Lung (tissue), 12 donors: ENCODE measurements around the gene AP2A2. TPM values are rescaled to one million over a fixed set of nuclear protein-coding genes. Genes with fewer than 3 reads are reported as not detected.

Experiments
- ATAC-seq: fragments of 200-7000 bp; cut with Tn5 transposase; one replicate; pipeline ENCODE4 v1.9.1; 2020; ENCODE audit warnings: moderate number of reproducible peaks; ENCODE audit not compliant: insufficient read depth, low FRiP score
- DNase-seq, 3 donors: peaks; one replicate each; pipeline ENCODE4 v3.0.0-alpha.2; 2013 to 2017
- H3K27ac ChIP-seq, 2 donors: one replicate each; pipeline ENCODE4 v1.5.1; 2013; ENCODE audit warnings: mild to moderate bottlenecking in 2 of 2, moderate library complexity in 2 of 2, control low read depth in 1 of 2, inconsistent platforms in 1 of 2, low read depth in 1 of 2, low read length in 1 of 2
- H3K27me3 ChIP-seq, 3 donors: one replicate each; pipeline ENCODE4 v1.5.1; 2013; ENCODE audit warnings: low read length in 2 of 3; ENCODE audit not compliant: control insufficient read depth in 3 of 3, insufficient read depth in 3 of 3
- H3K36me3 ChIP-seq, 4 donors: one replicate each; pipeline ENCODE4 v1.5.1; 2013; ENCODE audit warnings: low read length in 4 of 4, mild to moderate bottlenecking in 1 of 4, moderate library complexity in 1 of 4; ENCODE audit not compliant: control insufficient read depth in 4 of 4, insufficient read depth in 4 of 4
- H3K4me1 ChIP-seq, 5 donors: one replicate each; pipeline ENCODE4 v1.5.1; 2013; ENCODE audit warnings: low read length in 5 of 5, mild to moderate bottlenecking in 2 of 5, moderate library complexity in 1 of 5; ENCODE audit not compliant: control insufficient read depth in 5 of 5, insufficient read depth in 5 of 5
- H3K4me3 ChIP-seq: one replicate; pipeline ENCODE4 v1.5.1; 2013; ENCODE audit warnings: mild to moderate bottlenecking, control low read depth, moderate library complexity
- H3K9ac ChIP-seq, 2 donors: one replicate each; pipeline ENCODE4 v1.5.1; 2013; ENCODE audit warnings: low read length in 2 of 2, control low read depth in 1 of 2; ENCODE audit not compliant: insufficient read depth in 1 of 2
- H3K9me3 ChIP-seq, 4 donors: one replicate each; pipeline ENCODE4 v1.5.1; 2013; ENCODE audit warnings: low read length in 3 of 4, mild to moderate bottlenecking in 1 of 4, moderate library complexity in 1 of 4; ENCODE audit not compliant: control insufficient read depth in 4 of 4, insufficient read depth in 3 of 4
- WGBS, 2 donors: extraction: QIAGEN DNeasy Blood & Tissue Kit; methylation state at CpG; one replicate each; pipeline ENCODE4 v1.1.7; 2013; 5-methylcytosine and 5-hydroxymethylcytosine counted together
- polyA plus RNA-seq, 2 donors: library from polyadenylated mRNA; stranded (reverse); fragments of 200-250 nt; gene quantifications; one replicate each; pipeline ENCODE4 v1.2.1, GENCODE V29; 2013
- total RNA-seq, 2 donors: library from RNA; depleted of rRNA in 1 of 2; stranded (reverse); fragments of >200 nt in 1 of 2; gene quantifications; one replicate each; pipeline ENCODE4 v1.2.1, GENCODE V29; 2014 to 2021
- TF ChIP-seq, protein P1 (sequence below): IDR thresholded peaks from 2 replicates; pipeline ENCODE4 v1.5.1; 2012; ENCODE audit warnings: mild to moderate bottlenecking; ENCODE audit errors: control extremely low read depth, extremely low read depth
- donor health status: control.
- donor health status: control.
- donor health status: Bipolar disorder and iron deficiency.
- donor health status: healthy.
- donor health status: DM: yes; HTN: yes; CAD: no.

The AP2A2 gene
- total and polyA plus RNA-seq, 4 donors: 33.8 to 93.2 (median 54.4) TPM

DNA sequence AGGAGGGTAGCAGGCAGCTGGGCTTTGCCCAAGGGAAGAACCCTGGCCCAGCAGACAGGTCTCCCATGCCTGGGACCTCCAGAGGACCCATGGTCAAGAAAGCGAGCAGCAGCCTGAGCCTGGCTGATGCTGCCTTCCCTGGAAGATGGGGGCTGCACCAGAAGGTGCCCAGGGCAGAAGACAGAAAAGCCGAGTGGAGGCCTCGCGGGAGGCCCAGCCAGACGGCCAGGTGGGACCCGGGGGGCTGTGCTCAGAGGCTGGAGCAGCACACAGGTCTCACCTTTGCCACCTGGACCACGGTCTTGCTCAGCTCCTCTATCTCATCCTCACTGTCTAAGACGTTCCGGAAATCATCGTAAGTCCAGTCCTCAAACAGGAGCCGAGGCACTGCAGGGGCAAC, 25.9 kb upstream of the AP2A2 start:
- Histone ChIP-seq H3K27me3 (no peaks in the 10 kb centered on the region), H3K4me3 (no peak overlapping the region), H3K9ac (no peak overlapping the region), H3K27ac (no peak overlapping the region), H3K36me3 (peaks cover 7 to 59% (median 30%) of the 10 kb centered on the region in 4 donors), H3K9me3 (no peaks in the 10 kb centered on the region), H3K4me1 (no peaks in the 10 kb centered on the region)
- TF ChIP-seq, protein P1, sequence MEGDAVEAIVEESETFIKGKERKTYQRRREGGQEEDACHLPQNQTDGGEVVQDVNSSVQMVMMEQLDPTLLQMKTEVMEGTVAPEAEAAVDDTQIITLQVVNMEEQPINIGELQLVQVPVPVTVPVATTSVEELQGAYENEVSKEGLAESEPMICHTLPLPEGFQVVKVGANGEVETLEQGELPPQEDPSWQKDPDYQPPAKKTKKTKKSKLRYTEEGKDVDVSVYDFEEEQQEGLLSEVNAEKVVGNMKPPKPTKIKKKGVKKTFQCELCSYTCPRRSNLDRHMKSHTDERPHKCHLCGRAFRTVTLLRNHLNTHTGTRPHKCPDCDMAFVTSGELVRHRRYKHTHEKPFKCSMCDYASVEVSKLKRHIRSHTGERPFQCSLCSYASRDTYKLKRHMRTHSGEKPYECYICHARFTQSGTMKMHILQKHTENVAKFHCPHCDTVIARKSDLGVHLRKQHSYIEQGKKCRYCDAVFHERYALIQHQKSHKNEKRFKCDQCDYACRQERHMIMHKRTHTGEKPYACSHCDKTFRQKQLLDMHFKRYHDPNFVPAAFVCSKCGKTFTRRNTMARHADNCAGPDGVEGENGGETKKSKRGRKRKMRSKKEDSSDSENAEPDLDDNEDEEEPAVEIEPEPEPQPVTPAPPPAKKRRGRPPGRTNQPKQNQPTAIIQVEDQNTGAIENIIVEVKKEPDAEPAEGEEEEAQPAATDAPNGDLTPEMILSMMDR: no peak
- no peak for DNase-seq
- 95% methylated on average over 11 of the region's 11 CpGs for WGBS, 2 donors
- ATAC-seq: no peak

DNA sequence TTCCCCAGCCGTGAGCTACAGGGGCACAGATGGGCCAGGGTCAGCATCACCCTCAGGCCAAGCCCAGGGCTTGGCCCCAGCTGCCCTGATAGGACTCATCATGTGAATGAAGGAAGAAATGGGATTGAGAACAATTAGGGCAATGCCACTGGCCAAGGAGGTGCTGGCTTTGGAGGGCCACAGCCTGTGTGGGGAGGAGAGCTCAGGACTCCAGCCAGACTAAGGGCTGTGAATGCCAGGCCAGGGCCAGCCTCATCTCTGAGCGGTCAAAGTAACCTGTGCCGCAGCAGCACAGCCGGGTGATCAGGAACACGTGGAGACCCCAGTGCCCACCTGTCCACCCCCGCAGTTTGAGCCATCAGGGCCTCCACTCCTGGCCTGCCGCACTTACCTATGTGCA, 25.1 kb upstream of the AP2A2 start:
- Histone ChIP-seq H3K9ac (no peak overlapping the region), H3K36me3 (peaks cover 7 to 59% (median 31%) of the 10 kb centered on the region in 4 donors), H3K4me1 (no peaks in the 10 kb centered on the region), H3K27ac (no peak overlapping the region), H3K4me3 (no peak overlapping the region), H3K27me3 (no peaks in the 10 kb centered on the region), H3K9me3 (no peaks in the 10 kb centered on the region)
- ATAC-seq (no peak), DNase-seq (no peak)
- TF ChIP-seq, protein P1: no peak
- 86 to 87% methylated on average over 7 of the region's 7 CpGs for WGBS, 2 donors

DNA sequence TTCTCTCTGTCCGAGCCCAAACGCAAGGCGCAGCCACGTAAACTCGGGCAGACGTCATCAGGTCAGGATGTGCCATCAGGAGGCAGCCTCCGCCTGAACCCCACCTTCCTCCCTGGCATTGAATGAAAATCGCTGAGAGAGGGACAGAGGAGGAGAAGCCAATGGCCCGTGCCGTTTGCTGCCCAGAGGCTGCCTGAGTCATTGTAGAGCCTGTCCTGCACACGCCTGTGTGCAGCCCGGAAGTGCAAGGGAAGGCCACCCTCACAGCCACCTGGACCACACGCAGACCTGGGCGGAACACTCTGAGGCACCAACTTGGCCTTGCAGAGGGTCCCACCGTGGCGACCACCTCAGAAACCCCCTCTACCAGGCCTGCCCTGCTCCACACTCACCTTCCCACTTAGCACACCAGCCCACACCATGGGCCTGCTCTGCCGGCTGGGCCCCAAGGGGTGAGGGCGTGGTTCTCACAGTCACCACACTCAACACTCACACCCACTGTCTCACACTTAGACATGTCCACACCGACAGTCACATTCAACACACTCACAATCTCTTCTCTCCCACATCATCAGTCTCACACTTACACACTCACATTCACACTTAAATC, 24.1 kb upstream of the AP2A2 start:
- no peak overlapping the region for H3K27ac ChIP-seq
- WGBS, 2 donors: 95% methylated on average over 19 of the region's 19 CpGs
- DNase-seq (no peak), ATAC-seq (no peak)
- H3K27me3 ChIP-seq: no peaks in the 10 kb centered on the region
- TF ChIP-seq, protein P1: no peak
- no peak overlapping the region for H3K4me3 ChIP-seq
- no peaks in the 10 kb centered on the region for H3K4me1 ChIP-seq
- H3K9me3 ChIP-seq: no peaks in the 10 kb centered on the region
- H3K9ac ChIP-seq: no peak overlapping the region
- H3K36me3 ChIP-seq: peaks cover 7 to 61% (median 33%) of the 10 kb centered on the region in 4 donors

DNA sequence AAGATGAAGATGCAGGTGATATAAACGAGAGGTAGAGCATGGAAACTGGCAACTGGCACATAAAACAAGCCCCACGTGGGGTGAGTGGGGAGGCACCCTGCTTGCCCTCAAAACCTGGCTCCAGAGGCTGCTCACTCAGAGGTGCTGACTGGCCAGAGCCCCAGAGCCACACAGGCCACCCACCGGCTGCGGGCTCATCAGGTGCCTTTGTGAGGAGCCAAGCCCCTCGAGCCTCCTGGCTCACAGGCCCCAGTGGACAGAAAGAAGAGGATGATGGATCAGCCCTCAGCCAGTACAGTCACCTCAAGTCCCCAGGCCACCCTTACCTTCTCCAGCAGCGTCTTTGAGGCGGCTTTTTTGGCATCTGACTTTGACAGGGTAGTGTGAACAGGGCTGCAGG, 21.3 kb upstream of the AP2A2 start:
- TF ChIP-seq, protein P1: no peak
- Histone ChIP-seq H3K36me3 (peaks cover 7 to 50% (median 31%) of the 10 kb centered on the region in 4 donors), H3K9me3 (no peaks in the 10 kb centered on the region), H3K4me3 (no peak overlapping the region), H3K4me1 (peaks cover 0 to under 1% (median 0%) of the 10 kb centered on the region in 5 donors), H3K27me3 (no peaks in the 10 kb centered on the region), H3K9ac (no peak overlapping the region), H3K27ac (no peak overlapping the region)
- WGBS, 2 donors: 95 to 96% methylated on average over 7 of the region's 7 CpGs
- DNase-seq (no peak), ATAC-seq (no peak)
